Measurements from ENCODE around the gene DPP6. TPM values are rescaled to one million over a fixed set of nuclear protein-coding genes. Genes with fewer than 3 reads are reported as not detected.

The DPP6 gene
- total RNA-seq, 1 donor from 2014 or later, result not detected

- no peak for DNase-seq (ENCODE audit: low read depth in 2 of 2)
Observed at GRCh38 chr7:154530136-154530535, 477.9 kb downstream of the DPP6 start.

- no peak for DNase-seq (ENCODE audit: low read depth in 2 of 2)
Observed at GRCh38 chr7:154532771-154533170, 480.6 kb downstream of the DPP6 start.

- DNase-seq (ENCODE audit: low read depth in 2 of 2), result no peak
Observed at GRCh38 chr7:154540596-154540995, 488.4 kb downstream of the DPP6 start.

GRCh38 chr7:154541606-154542005 is 489.4 kb downstream of the DPP6 start:
- no peak for DNase-seq (ENCODE audit: low read depth in 2 of 2)

- DNase-seq (ENCODE audit: low read depth in 2 of 2), result no peak
Observed at GRCh38 chr7:154546946-154547587, 494.9 kb downstream of the DPP6 start.

GRCh38 chr7:154553711-154554265 is 501.6 kb downstream of the DPP6 start:
- no peak for DNase-seq (ENCODE audit: low read depth in 2 of 2)

GRCh38 chr7:154559454-154559853 is 507.3 kb downstream of the DPP6 start:
- no peak for DNase-seq (ENCODE audit: low read depth in 2 of 2)

GRCh38 chr7:154564676-154565075 is 512.5 kb downstream of the DPP6 start:
- DNase-seq (ENCODE audit: low read depth in 2 of 2), result no peak

GRCh38 chr7:154566877-154567276 is 514.7 kb downstream of the DPP6 start:
- no peak for DNase-seq (ENCODE audit: low read depth in 2 of 2)

GRCh38 chr7:154568346-154568745 is 516.1 kb downstream of the DPP6 start:
- DNase-seq (ENCODE audit: low read depth in 2 of 2), result no peak

- DNase-seq (ENCODE audit: low read depth in 2 of 2), result no peak
Observed at GRCh38 chr7:154569916-154570315, 517.7 kb downstream of the DPP6 start.

- DNase-seq (ENCODE audit: low read depth in 2 of 2), result no peak
Observed at GRCh38 chr7:154571772-154572171, 519.6 kb downstream of the DPP6 start.

GRCh38 chr7:154574235-154574634 is 522.0 kb downstream of the DPP6 start:
- DNase-seq (ENCODE audit: low read depth in 2 of 2), result no peak

- DNase-seq (ENCODE audit: low read depth in 2 of 2), result no peak
Observed at GRCh38 chr7:154575497-154575896, 523.3 kb downstream of the DPP6 start.

- no peak for DNase-seq (ENCODE audit: low read depth in 2 of 2)
Observed at GRCh38 chr7:154576604-154577003, 524.4 kb downstream of the DPP6 start.

GRCh38 chr7:154577141-154577873 is 525.1 kb downstream of the DPP6 start:
- no peak for DNase-seq (ENCODE audit: low read depth in 2 of 2)

- no peak for DNase-seq (ENCODE audit: low read depth in 2 of 2)
Observed at GRCh38 chr7:154578336-154578735, 526.1 kb downstream of the DPP6 start.

GRCh38 chr7:154579711-154580110 is 527.5 kb downstream of the DPP6 start:
- no peak for DNase-seq (ENCODE audit: low read depth in 2 of 2)

GRCh38 chr7:154581251-154581890 is 529.2 kb downstream of the DPP6 start:
- DNase-seq (ENCODE audit: low read depth in 2 of 2), result no peak

- no peak for DNase-seq (ENCODE audit: low read depth in 2 of 2)
Observed at GRCh38 chr7:154583454-154583853, 531.3 kb downstream of the DPP6 start.

- no peak for DNase-seq (ENCODE audit: low read depth in 2 of 2)
Observed at GRCh38 chr7:154584352-154585252, 532.4 kb downstream of the DPP6 start.

Data from dermis microvascular lymphatic vessel endothelial cell (primary cell).